BLaER1 treated with 17β-estradiol and CSF1 and Interleukin-3, amounts not matched to agents 10 nM and 100 nM (cell line): Measurements from ENCODE around the gene TSEN34.
"Not testable (repeated sequence)": the region's sequence is repeated elsewhere in the genome, so short reads cannot be mapped to it uniquely, and the experiment has no call there.

Experiments used
- H3K27ac ChIP-seq, 11 experiments: shearing (Covaris generic); formaldehyde crosslinking; 2 replicates each; pipeline ENCODE4 v1.8.1; 2022
- H3K27me3 ChIP-seq, 11 experiments: shearing (Covaris generic); formaldehyde crosslinking; 2 replicates each; pipeline ENCODE4 v1.8.1; 2022
- H3K36me3 ChIP-seq, 11 experiments: shearing (Covaris generic); formaldehyde crosslinking; 2 replicates each; pipeline ENCODE4 v1.8.1; 2022
- H3K4me1 ChIP-seq, 10 experiments: shearing (Covaris generic); formaldehyde crosslinking; 2 replicates each; pipeline ENCODE4 v1.8.1; 2022
- H3K4me2 ChIP-seq, 11 experiments: shearing (Covaris generic); formaldehyde crosslinking; 2 replicates each; pipeline ENCODE4 v1.8.1; 2022
- H3K4me3 ChIP-seq, 10 experiments: shearing (Covaris generic); formaldehyde crosslinking; 2 replicates each; pipeline ENCODE4 v1.8.1; 2022
- H3K9ac ChIP-seq, 11 experiments: shearing (Covaris generic); formaldehyde crosslinking; 2 replicates each; pipeline ENCODE4 v1.8.1; 2022
- H3K9me3 ChIP-seq, 11 experiments: shearing (Covaris generic); formaldehyde crosslinking; replicated peaks in 1 of 11; 2 replicates each; pipeline ENCODE4 v1.8.1; 2022
- H4K20me1 ChIP-seq, 11 experiments: shearing (Covaris generic); formaldehyde crosslinking; 2 replicates each; pipeline ENCODE4 v1.8.1; 2022
- Cebpa-rat ChIP-seq, 11 experiments: shearing (Covaris generic); IDR thresholded peaks; 2 replicates each; pipeline ENCODE4 v1.8.1; 2022

The TSEN34 gene

GRCh38 chr19:54178581-54179261 lies 12.4 kb upstream of the TSEN34 start:
- peaks cover 44 to 62% (median 58%) of the 10 kb centered on the region in 10 experiments for H3K4me1 ChIP-seq
- H3K36me3 ChIP-seq: peaks cover 40 to 94% (median 72%) of the 10 kb centered on the region in 11 experiments
- no peaks in the 10 kb centered on the region for H3K27me3 ChIP-seq
- H3K4me3 ChIP-seq: peak overlapping the region in 1 of 10 experiments; percentile 11; a peak in 1 of 20 replicates
- H3K27ac ChIP-seq: peak overlapping the region in 10 of 11 experiments; percentile 48 to 84 (median 68); a peak in 19 of 22 replicates
- H3K9ac ChIP-seq: peak overlapping the region; percentile 7 to 67 (median 56); a peak in 14 of 22 replicates
- H3K4me2 ChIP-seq: peak overlapping the region in 8 of 11 experiments; percentile 66 to 85 (median 75); a peak in 16 of 22 replicates
- TF ChIP-seq Cebpa-rat (IDR thresholded peaks at IDR 0.05): no peak
- peaks cover 0 to 8% (median 0%) of the 10 kb centered on the region in 11 experiments; a peak in 2 of 22 replicates for H3K9me3 ChIP-seq
- H4K20me1 ChIP-seq: peaks cover 6 to 85% (median 34%) of the 10 kb centered on the region in 11 experiments; a peak in 20 of 22 replicates

GRCh38 chr19:54179262-54179852 lies 11.8 kb upstream of the TSEN34 start:
- Histone ChIP-seq H3K9me3 (peaks cover 0 to 8% (median 0%) of the 10 kb centered on the region in 11 experiments; a peak in 2 of 22 replicates), H3K4me2 (peak overlapping the region; percentile 24 to 85 (median 72); a peak in 21 of 22 replicates), H4K20me1 (peaks cover 6 to 85% (median 29%) of the 10 kb centered on the region in 11 experiments; a peak in 20 of 22 replicates), H3K36me3 (peaks cover 45 to 94% (median 79%) of the 10 kb centered on the region in 11 experiments), H3K4me1 (peaks cover 38 to 56% (median 52%) of the 10 kb centered on the region in 10 experiments), H3K9ac (peak overlapping the region; percentile 7 to 67 (median 56); a peak in 17 of 22 replicates), H3K27me3 (no peaks in the 10 kb centered on the region), H3K27ac (peak overlapping the region; percentile 12 to 84 (median 67); a peak in 21 of 22 replicates), H3K4me3 (peak overlapping the region in 2 of 10 experiments; percentile 11 to 31; a peak in 3 of 20 replicates)
- TF ChIP-seq Cebpa-rat (IDR thresholded peaks at IDR 0.05): no peak

DNA sequence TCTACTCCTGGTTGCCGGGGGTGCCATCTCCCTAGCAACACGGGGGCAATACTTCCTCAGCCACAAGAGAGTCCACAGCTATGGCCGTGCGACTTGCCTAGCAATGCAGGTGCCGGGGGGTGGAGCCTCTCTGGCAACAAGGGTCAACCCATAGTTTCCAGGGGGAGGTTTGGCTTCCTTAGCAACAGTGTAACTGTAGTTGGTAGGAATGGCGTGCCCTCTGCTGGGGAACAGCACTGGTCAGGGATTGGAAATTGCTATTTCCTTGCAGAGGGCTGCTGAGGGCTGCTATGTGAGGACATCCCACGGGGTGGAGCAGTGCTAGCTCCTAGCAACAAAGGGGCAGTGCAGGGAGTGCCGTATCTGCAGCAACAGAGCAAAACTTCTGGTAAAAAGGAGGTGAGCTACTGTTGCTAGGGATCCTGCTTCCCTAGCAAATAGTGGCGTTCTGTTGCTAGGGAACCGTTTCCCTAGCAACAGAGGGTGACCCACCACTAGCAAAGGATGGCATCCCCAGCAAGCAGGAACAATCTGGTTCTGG lies 11.1 kb upstream of the TSEN34 start:
- TF ChIP-seq Cebpa-rat (IDR thresholded peaks at IDR 0.05): no peak
- peak overlapping the region in 9 of 11 experiments; percentile 26 to 84 (median 67); a peak in 12 of 22 replicates for H3K27ac ChIP-seq
- peaks cover 33 to 50% (median 46%) of the 10 kb centered on the region in 10 experiments for H3K4me1 ChIP-seq
- peak overlapping the region; percentile 24 to 85 (median 72); a peak in 21 of 22 replicates for H3K4me2 ChIP-seq
- H3K27me3 ChIP-seq: no peaks in the 10 kb centered on the region
- peak overlapping the region in 10 of 11 experiments; percentile 21 to 66 (median 50); a peak in 16 of 22 replicates for H3K9ac ChIP-seq
- peaks cover 6 to 83% (median 26%) of the 10 kb centered on the region in 11 experiments; a peak in 20 of 22 replicates for H4K20me1 ChIP-seq
- peaks cover 0 to 8% (median 0%) of the 10 kb centered on the region in 11 experiments; a peak in 2 of 22 replicates for H3K9me3 ChIP-seq
- peaks cover 46 to 95% (median 84%) of the 10 kb centered on the region in 11 experiments for H3K36me3 ChIP-seq
- H3K4me3 ChIP-seq: 0 out of 20 replicates have a peak overlapping the region, but pooled peaks of 2 of the 10 experiments have one; percentile 11 to 31

DNA sequence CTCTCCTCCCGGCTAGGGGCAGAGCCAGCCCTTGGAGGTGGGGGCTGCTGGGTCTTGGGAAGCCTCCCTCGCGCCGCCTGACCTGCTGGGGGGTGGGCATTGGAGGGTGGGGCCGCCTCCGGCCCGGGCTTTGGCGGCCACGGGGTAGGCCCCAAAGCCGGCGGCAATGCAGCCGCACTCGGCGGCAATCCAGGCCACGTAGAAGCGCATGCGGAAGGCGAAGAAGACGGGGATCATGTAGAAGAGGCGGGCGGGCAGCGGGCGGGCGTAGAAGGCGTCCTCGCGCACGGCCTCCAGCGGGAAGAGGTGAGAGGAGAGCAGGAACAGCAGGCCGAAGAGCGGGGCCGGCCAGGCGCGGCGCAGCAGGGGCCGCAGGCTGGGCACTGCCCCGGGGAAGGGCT lies 10.4 kb upstream of the TSEN34 start:
- H3K36me3 ChIP-seq: peaks cover 48 to 95% (median 84%) of the 10 kb centered on the region in 11 experiments
- H3K9me3 ChIP-seq: peaks cover 0 to 8% (median 0%) of the 10 kb centered on the region in 11 experiments; a peak in 2 of 22 replicates
- H3K4me2 ChIP-seq: peak overlapping the region in 10 of 11 experiments; percentile 9 to 85 (median 74); a peak in 16 of 22 replicates
- H3K27ac ChIP-seq: peak overlapping the region in 9 of 11 experiments; percentile 26 to 84 (median 48); a peak in 12 of 22 replicates
- no peak for TF ChIP-seq Cebpa-rat (IDR thresholded peaks at IDR 0.05)
- H4K20me1 ChIP-seq: peaks cover 6 to 83% (median 26%) of the 10 kb centered on the region in 11 experiments; a peak in 20 of 22 replicates
- peaks cover 26 to 48% (median 39%) of the 10 kb centered on the region in 10 experiments for H3K4me1 ChIP-seq
- H3K4me3 ChIP-seq: no peak overlapping the region
- H3K27me3 ChIP-seq: no peaks in the 10 kb centered on the region
- peak overlapping the region in 9 of 11 experiments; percentile 21 to 66 (median 48); a peak in 12 of 22 replicates for H3K9ac ChIP-seq

DNA sequence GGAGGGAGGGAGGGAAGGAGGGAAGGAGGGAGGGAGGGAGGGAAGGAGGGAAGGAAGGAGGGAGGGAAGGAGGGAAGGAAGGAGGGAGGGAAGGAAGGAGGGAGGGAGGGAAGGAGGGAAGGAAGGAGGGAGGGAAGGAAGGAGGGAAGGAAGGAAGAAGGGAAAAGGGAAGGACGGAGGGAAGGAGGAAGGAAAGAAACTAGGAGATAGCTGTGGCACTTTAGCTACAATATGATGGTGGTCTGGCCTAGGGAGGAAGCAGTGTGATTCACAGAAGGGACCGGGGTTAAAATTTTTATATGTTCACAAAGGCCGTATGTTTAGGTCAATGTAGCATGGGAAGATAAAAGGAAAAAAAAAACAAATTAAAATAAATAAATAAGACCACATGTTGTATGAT lies 9.2 kb upstream of the TSEN34 start:
- not testable (repeated sequence) for H3K4me3 ChIP-seq
- peaks cover 44 to 95% (median 84%) of the 10 kb centered on the region in 11 experiments for H3K36me3 ChIP-seq
- H4K20me1 ChIP-seq: peaks cover 6 to 83% (median 27%) of the 10 kb centered on the region in 11 experiments; a peak in 20 of 22 replicates

GRCh38 chr19:54183431-54183830 lies 7.7 kb upstream of the TSEN34 start:
- no peak for TF ChIP-seq Cebpa-rat (IDR thresholded peaks at IDR 0.05)
- Histone ChIP-seq H3K9ac (peak overlapping the region in 7 of 11 experiments; percentile 4 to 38 (median 18); a peak in 4 of 22 replicates), H3K27me3 (no peaks in the 10 kb centered on the region), H3K4me3 (no peak overlapping the region), H3K27ac (peak overlapping the region in 4 of 11 experiments; percentile 9 to 25 (median 18); a peak in 4 of 22 replicates), H3K9me3 (peaks cover 0 to 8% (median 0%) of the 10 kb centered on the region in 11 experiments; a peak in 2 of 22 replicates), H3K4me1 (peaks cover 36 to 60% (median 47%) of the 10 kb centered on the region in 10 experiments), H4K20me1 (peaks cover 6 to 76% (median 25%) of the 10 kb centered on the region in 11 experiments; a peak in 20 of 22 replicates), H3K4me2 (no peak overlapping the region), H3K36me3 (peaks cover 42 to 88% (median 76%) of the 10 kb centered on the region in 11 experiments)

More for the DNA sequence above, 9.2 kb upstream of the TSEN34 start:
- not testable (repeated sequence) for H3K4me2 ChIP-seq, H3K27ac ChIP-seq, H3K9me3 ChIP-seq, H3K9ac ChIP-seq, H3K27me3 ChIP-seq
- H3K4me1 ChIP-seq: peaks cover 26 to 47% (median 38%) of the 10 kb centered on the region in 10 experiments

- Histone ChIP-seq H3K4me2 (peak overlapping the region in 5 of 11 experiments; percentile 79 to 94 (median 93); a peak in 10 of 22 replicates), H3K27me3 (no peaks in the 10 kb centered on the region), H3K4me3 (peak overlapping the region in 1 of 10 experiments; percentile 96; a peak in 1 of 20 replicates), H4K20me1 (peaks cover under 1 to 49% (median 4%) of the 10 kb centered on the region in 11 experiments; a peak in 14 of 22 replicates), H3K9ac (peak overlapping the region in 10 of 11 experiments; percentile 88 to 95 (median 94); a peak in 19 of 22 replicates), H3K9me3 (peaks cover 0 to 8% (median 0%) of the 10 kb centered on the region in 11 experiments; a peak in 2 of 22 replicates), H3K36me3 (peaks cover 38 to 60% (median 54%) of the 10 kb centered on the region in 11 experiments), H3K4me1 (peaks cover 18 to 35% (median 22%) of the 10 kb centered on the region in 10 experiments), H3K27ac (peak overlapping the region in 8 of 11 experiments; percentile 90 to 97 (median 93); a peak in 11 of 22 replicates)
- no peak for TF ChIP-seq Cebpa-rat (IDR thresholded peaks at IDR 0.05)
Observed at GRCh38 chr19:54186351-54186750, 4.8 kb upstream of the TSEN34 start.
